HCT116 (cell line): Measurements from ENCODE around the gene EPN1. TPM values are rescaled to one million over a fixed set of nuclear protein-coding genes. Genes with fewer than 3 reads are reported as not detected.

Source experiments
- ATAC-seq: fragments of 200-7000 bp; cut with Tn5 transposase; 2 replicates; pipeline ENCODE4 v1.9.1; 2020; ENCODE audit warnings: mild to moderate bottlenecking, moderate library complexity
- BruUV-seq: library from RNA; stranded (reverse); fragments of 400-500 nt; replicated peaks from 2 replicates; lab custom pipeline; 2021; lab: Mats Ljungman, UMichigan
- CTCF ChIA-PET: fragments of 300-600 bp; sonication (Branson Sonifier 250); formaldehyde crosslinking; loops from one replicate; lab custom pipeline; 2021; ENCODE audit warnings: antibody characterized with exemption; lab: Charles Lee
- POLR2A ChIA-PET: fragments of 300-600, 350-600 bp; sonication (Branson Sonifier 250); formaldehyde crosslinking; loops from one replicate; lab custom pipeline; 2021; ENCODE audit warnings: antibody characterized with exemption; lab: Charles Lee
- RAD21 ChIA-PET, 2 experiments: fragments of 300-600 bp; sonication (Branson Sonifier 250); formaldehyde crosslinking; loops; one replicate each; lab custom pipeline; 2023; ENCODE audit warnings: low total read pairs in 2 of 2; ENCODE audit not compliant: uncharacterized antibody in 2 of 2, unreplicated experiment in 2 of 2, low non-redundant PET in 1 of 2; lab: Charles Lee
- DNase-seq: peaks from one replicate; pipeline ENCODE4 v3.0.0-alpha.2; 2010; ENCODE audit warnings: low read depth, low spot score
- H2AFZ ChIP-seq: fragments of 200-600 bp; shearing (Covaris generic), sonication (generic); 2 replicates; pipeline ENCODE4 v1.6.1; 2017; ENCODE audit warnings: low read depth, mixed run types, mixed read lengths, antibody characterized with exemption, low read length; ENCODE audit not compliant: poor library complexity, severe bottlenecking
- H3K27ac ChIP-seq: 2 replicates; pipeline ENCODE4 v1.5.1; 2012; ENCODE audit warnings: low read depth, low read length
- H3K27me3 ChIP-seq: fragments of 200-600 bp; sonication (generic); 2 replicates; pipeline ENCODE4 v1.6.1; 2016; ENCODE audit warnings: mixed run types, low read length, mixed read lengths; ENCODE audit not compliant: insufficient read depth
- H3K36me3 ChIP-seq, 2 experiments: fragments of 200-500 bp in 1 of 2; fragments of 200-600 bp in 1 of 2; sonication (Bioruptor generic) in 1 of 2; sonication (generic) in 1 of 2; 2 replicates each; pipeline versions ENCODE4 v1.5.1 to v1.6.1; 2014 to 2016; ENCODE audit warnings: low read length in 2 of 2, inconsistent platforms in 1 of 2, mixed read lengths in 1 of 2, mixed run types in 1 of 2; ENCODE audit not compliant: insufficient read depth in 2 of 2, control insufficient read depth in 1 of 2
- H3K4me1 ChIP-seq, 2 experiments: fragments of 200-600 bp in 1 of 2; sonication (generic) in 1 of 2; 2 replicates each; pipeline versions ENCODE4 v1.5.1 to v1.6.1; 2012 to 2017; ENCODE audit warnings: low read length in 2 of 2, inconsistent platforms in 1 of 2, mild to moderate bottlenecking in 1 of 2, mixed read lengths in 1 of 2, mixed run types in 1 of 2, moderate library complexity in 1 of 2; ENCODE audit not compliant: insufficient read depth in 2 of 2, control insufficient read depth in 1 of 2
- H3K4me2 ChIP-seq: fragments of 200-600 bp; sonication (generic); 2 replicates; pipeline ENCODE4 v1.6.1; 2017; ENCODE audit warnings: mixed run types, low read length, mixed read lengths
- H3K4me3 ChIP-seq, 2 experiments: fragments of 200-600 bp in 1 of 2; sonication (generic) in 1 of 2; replicated peaks in 1 of 2; 2 replicates each; pipeline ENCODE4 v1.5.1; 2011 to 2016; ENCODE audit warnings: low read length in 2 of 2, control low read depth in 1 of 2, low read depth in 1 of 2, mild to moderate bottlenecking in 1 of 2, mixed read lengths in 1 of 2, mixed run types in 1 of 2
- H3K79me2 ChIP-seq: fragments of 200-600 bp; sonication (generic); 2 replicates; pipeline ENCODE4 v1.6.1; 2017; ENCODE audit warnings: mild to moderate bottlenecking, mixed run types, low read length, moderate library complexity, mixed read lengths; ENCODE audit not compliant: insufficient read depth
- H3K9ac ChIP-seq: fragments of 200-600 bp; sonication (generic); 2 replicates; pipeline ENCODE4 v1.6.1; 2016; ENCODE audit warnings: low read length, mixed read lengths
- H3K9me2 ChIP-seq: fragments of 200-600 bp; sonication (generic), shearing (Covaris generic); 2 replicates; pipeline ENCODE4 v1.6.1; 2017; ENCODE audit warnings: mixed run types, mild to moderate bottlenecking, moderate library complexity; ENCODE audit not compliant: insufficient read depth
- H3K9me3 ChIP-seq, 2 experiments: fragments of 200-500 bp in 1 of 2; fragments of 200-600 bp in 1 of 2; sonication (Bioruptor generic) in 1 of 2; sonication (generic) in 1 of 2; 2 replicates each; pipeline ENCODE4 v1.6.1; 2014 to 2017; ENCODE audit warnings: low read length in 2 of 2, mixed read lengths in 2 of 2, inconsistent platforms in 1 of 2, low read depth in 1 of 2, mild to moderate bottlenecking in 1 of 2, mixed run types in 1 of 2, moderate library complexity in 1 of 2; ENCODE audit not compliant: control insufficient read depth in 1 of 2, insufficient read depth in 1 of 2
- H4K20me1 ChIP-seq: fragments of 200-600 bp; sonication (generic), shearing (Covaris generic); 2 replicates; pipeline ENCODE4 v1.6.1; 2017; ENCODE audit warnings: mixed run types, mild to moderate bottlenecking, moderate library complexity; ENCODE audit not compliant: insufficient read depth
- ATF3 ChIP-seq: IDR thresholded peaks from 2 replicates; pipeline ENCODE4 v1.6.1; 2012
- CTCF ChIP-seq, 3 experiments: fragments of 200-600 bp in 1 of 3; sonication (generic) in 1 of 3; IDR thresholded peaks in 2 of 3; conservative IDR thresholded peaks in 1 of 3; 2 replicates each; pipeline ENCODE4 v1.5.1; 2012 to 2017; ENCODE audit warnings: low read depth in 2 of 3, low read length in 2 of 3, antibody characterized with exemption in 1 of 3, borderline replicate concordance in 1 of 3, control low read depth in 1 of 3, mild to moderate bottlenecking in 1 of 3, mixed read lengths in 1 of 3, mixed run types in 1 of 3, moderate library complexity in 1 of 3; ENCODE audit not compliant: insufficient read depth in 1 of 3
- EGR1 ChIP-seq: IDR thresholded peaks from 2 replicates; pipeline ENCODE4 v1.6.1; 2012; ENCODE audit warnings: low read depth
- FOSL1 ChIP-seq: IDR thresholded peaks from 2 replicates; pipeline ENCODE4 v1.6.1; 2012; ENCODE audit warnings: low read depth
- MAX ChIP-seq: IDR thresholded peaks from 2 replicates; pipeline ENCODE4 v1.6.1; 2012
- POLR2A ChIP-seq: IDR thresholded peaks from 2 replicates; pipeline ENCODE4 v1.7.0; 2011; ENCODE audit warnings: borderline replicate concordance; ENCODE audit not compliant: insufficient read depth, insufficient read length; ENCODE audit errors: extremely low read depth
- RAD21 ChIP-seq: IDR thresholded peaks from 2 replicates; pipeline ENCODE4 v1.6.1; 2012; ENCODE audit warnings: low read depth, mild to moderate bottlenecking
- SIN3A ChIP-seq: IDR thresholded peaks from 2 replicates; pipeline ENCODE4 v1.6.1; 2012; ENCODE audit warnings: low read depth
- ZNF274 ChIP-seq: fragments of 200-500 bp; sonication (Bioruptor generic); IDR thresholded peaks from 2 replicates; pipeline ENCODE4 v1.6.1; 2014; ENCODE audit warnings: mild to moderate bottlenecking, low read depth, low read length, inconsistent platforms
- intact Hi-C: fragments of 100-400 bp; cut with micrococcal nuclease; formaldehyde crosslinking; loops from 2 replicates; pipeline ENCODE4 v1.10.0; 2022
- total RNA-seq: library from RNA; stranded (reverse); gene quantifications from one replicate; pipeline ENCODE4 v1.2.1, GENCODE V29; 2021; ENCODE audit not compliant: unreplicated experiment

The EPN1 gene
- total RNA-seq, 1 experiment from 2014 or later = 122 TPM

GRCh38 chr19:55671054-55671378 lies 4.0 kb upstream of the EPN1 start:
- H3K27ac ChIP-seq = peak overlapping the region; percentile 10; the same call in 1 of the 2 replicates
- peaks cover 7 to 50% of the 10 kb centered on the region in 2 experiments for H3K4me1 ChIP-seq
- H3K27me3 ChIP-seq = no peaks in the 10 kb centered on the region
- no peak for ATAC-seq
- ChIA-PET POLR2A (interaction anchor here (1.1 kb wide), 1 partner anchor 17 kb away, joined by 8 read pairs; the partner anchor contains the start of gene U2AF2), CTCF (interaction anchor here (0.7 to 2.3 kb wide), 7 partner anchors 8 to 38 kb away, joined by 3 to 23 read pairs (median 3); partner anchors contain the start of genes U2AF2 and ZNF580)
- no peak for DNase-seq
- no peak overlapping the region for H3K4me2 ChIP-seq
- H3K9me2 ChIP-seq = no peaks in the 10 kb centered on the region
- peaks cover 14% of the 10 kb centered on the region; the same call in 1 of the 2 replicates for H4K20me1 ChIP-seq
- no peaks in the 10 kb centered on the region for H3K9me3 ChIP-seq
- H2AFZ ChIP-seq = no peak overlapping the region
- no peak overlapping the region for H3K9ac ChIP-seq
- TF ChIP-seq MAX = no peak
- no peak for TF ChIP-seq SIN3A
- no peak for TF ChIP-seq FOSL1
- TF ChIP-seq, all 23 proteins: peak for 0
- no TSS peak for BruUV-seq
- Histone ChIP-seq H3K4me3 (no peak overlapping the region), H3K79me2 (peaks cover 92% of the 10 kb centered on the region), H3K36me3 (peaks cover 31 to 47% of the 10 kb centered on the region in 2 experiments)
- RAD21 ChIA-PET = no interaction called here
- intact Hi-C loops = no loop called here

- Histone ChIP-seq H3K9me2 (no peaks in the 10 kb centered on the region), H4K20me1 (0 out of 2 replicates have a peak, but pooled peaks cover 8% of the 10 kb centered on the region), H2AFZ (no peak overlapping the region), H3K9me3 (no peaks in the 10 kb centered on the region), H3K79me2 (peaks cover 92% of the 10 kb centered on the region), H3K27ac (no peak overlapping the region), H3K9ac (no peak overlapping the region), H3K4me2 (no peak overlapping the region), H3K27me3 (no peaks in the 10 kb centered on the region), H3K4me3 (no peak overlapping the region), H3K4me1 (peaks cover 13 to 48% of the 10 kb centered on the region in 2 experiments)
- CTCF ChIA-PET = interaction anchor here (1.5 to 2.3 kb wide), 2 partner anchors 15 to 18 kb away, joined by 15 to 23 read pairs; partner anchors contain the start of gene U2AF2
- POLR2A ChIA-PET = no interaction called here
- DNase-seq = no peak
- no TSS peak for BruUV-seq
- ATAC-seq = no peak
- RAD21 ChIA-PET = no interaction called here
- intact Hi-C loops = no loop called here
- no peak for TF ChIP-seq POLR2A
- TF ChIP-seq RAD21 = no peak
- no peak for TF ChIP-seq CTCF (IDR thresholded peaks at IDR 0.05 in 2 of 3, conservative IDR thresholded peaks at IDR 0.05 in 1 of 3; ENCODE audit: borderline replicate concordance in 1 of 3, insufficient read depth in 1 of 3, low read depth in 2 of 3, low read length in 2 of 3)
- no peak for TF ChIP-seq ZNF274
- no peak for TF ChIP-seq ATF3
- no peak for TF ChIP-seq EGR1
- TF ChIP-seq, all 23 proteins: peak for 0
- peaks cover 19 to 38% of the 10 kb centered on the region in 2 experiments; a peak in 3 of 4 replicates for H3K36me3 ChIP-seq
Measured at GRCh38 chr19:55672418-55672817, 2.6 kb upstream of the EPN1 start.
